H7 (cell line): ENCODE measurements around the gene RFPL4AL1. TPM values are rescaled to one million over a fixed set of nuclear protein-coding genes. Genes with fewer than 3 reads are reported as not detected.
"Not testable (repeated sequence)": the region's sequence is repeated elsewhere in the genome, so short reads cannot be mapped to it uniquely, and the experiment has no call there.

Experiments used
- DNase-seq: peaks from one replicate; pipeline ENCODE4 v3.0.0; 2012
- H3K27me3 ChIP-seq: 2 replicates; pipeline ENCODE4 v1.6.0; 2011; ENCODE audit warnings: mild to moderate bottlenecking, low read length; ENCODE audit not compliant: control insufficient read depth, insufficient read depth
- H3K36me3 ChIP-seq: replicated peaks from 2 replicates; pipeline ENCODE4 v1.5.1; 2011; ENCODE audit warnings: low read length; ENCODE audit not compliant: control insufficient read depth, insufficient read depth
- H3K4me3 ChIP-seq: 2 replicates; pipeline ENCODE4 v1.5.1; 2011; ENCODE audit warnings: low read depth, mild to moderate bottlenecking, control low read depth, low read length, moderate library complexity; ENCODE audit not compliant: insufficient read depth
- total RNA-seq: library from RNA; depleted of rRNA; stranded (reverse); fragments of >200 nt; shearing (Covaris generic); gene quantifications from 2 replicates; pipeline ENCODE4 v1.2.3, GENCODE V29; 2014; rRNA removed

Gene RFPL4AL1
- total RNA-seq, result not detected in 2 replicates

- not testable (repeated sequence) for H3K4me3 ChIP-seq, H3K36me3 ChIP-seq, H3K27me3 ChIP-seq, DNase-seq
Measured at GRCh38 chr19:55768818-55769217, at the start of gene RFPL4AL1. Gene RFPL4AL1 (plus strand): TSS chr19:55769118. CDS start chr19:55771805, 2,687 bp downstream.

- no peak overlapping the region for H3K4me3 ChIP-seq
- no peak for DNase-seq
- no peaks in the 10 kb centered on the region for H3K27me3 ChIP-seq
- H3K36me3 ChIP-seq, result no peaks in the 10 kb centered on the region
Measured at GRCh38 chr19:55720214-55720746, 48.6 kb upstream of the RFPL4AL1 start.

GRCh38 chr19:55720801-55721200, 48.1 kb upstream of the RFPL4AL1 start:
- Histone ChIP-seq H3K4me3 (no peak overlapping the region), H3K36me3 (no peaks in the 10 kb centered on the region), H3K27me3 (no peaks in the 10 kb centered on the region)
- no peak for DNase-seq

- Histone ChIP-seq H3K4me3 (no peak overlapping the region), H3K36me3 (no peaks in the 10 kb centered on the region), H3K27me3 (no peaks in the 10 kb centered on the region)
- DNase-seq, result no peak
Measured at GRCh38 chr19:55723491-55723890, 45.4 kb upstream of the RFPL4AL1 start.

GRCh38 chr19:55730378-55730777, 38.5 kb upstream of the RFPL4AL1 start:
- DNase-seq, H3K4me3 ChIP-seq, H3K36me3 ChIP-seq, H3K27me3 ChIP-seq: not testable (repeated sequence)

- Histone ChIP-seq H3K4me3 (no peak within 1 kb of the TSS), H3K27me3 (no peaks in the 10 kb centered on the region), H3K36me3 (no peaks in the 10 kb centered on the region)
- DNase-seq, result no peak
Measured at GRCh38 chr19:55738302-55738701, 30.6 kb upstream of the RFPL4AL1 start, which contains the start of gene NLRP9. Gene NLRP9 (minus strand): TSS chr19:55738402. CDS start chr19:55738374, 28 bp downstream.

- Histone ChIP-seq H3K27me3 (no peaks in the 10 kb centered on the region), H3K4me3 (no peak overlapping the region), H3K36me3 (no peaks in the 10 kb centered on the region)
- no peak for DNase-seq
Measured at GRCh38 chr19:55750715-55751114, 18.2 kb upstream of the RFPL4AL1 start.

- H3K27me3 ChIP-seq, result no peaks in the 10 kb centered on the region
- no peaks in the 10 kb centered on the region for H3K36me3 ChIP-seq
- H3K4me3 ChIP-seq, result no peak overlapping the region
- DNase-seq, result no peak
Measured at GRCh38 chr19:55753401-55753800, 15.5 kb upstream of the RFPL4AL1 start.

GRCh38 chr19:55756808-55757207, 12.1 kb upstream of the RFPL4AL1 start:
- H3K27me3 ChIP-seq, DNase-seq, H3K36me3 ChIP-seq, H3K4me3 ChIP-seq: not testable (repeated sequence)

- H3K4me3 ChIP-seq, H3K36me3 ChIP-seq, DNase-seq, H3K27me3 ChIP-seq: not testable (repeated sequence)
Measured at GRCh38 chr19:55758797-55759196, 10.1 kb upstream of the RFPL4AL1 start, which contains the start of gene RFPL4A. Gene RFPL4A (plus strand): TSS chr19:55759097. CDS start chr19:55761801, 2,704 bp downstream.

- DNase-seq, result no peak
- no peak overlapping the region for H3K4me3 ChIP-seq
- no peaks in the 10 kb centered on the region for H3K36me3 ChIP-seq
- no peaks in the 10 kb centered on the region for H3K27me3 ChIP-seq
Measured at GRCh38 chr19:55766466-55766865, 2.5 kb upstream of the RFPL4AL1 start.

GRCh38 chr19:55769632-55770031, 714 bp downstream of the RFPL4AL1 start:
- H3K4me3 ChIP-seq, H3K27me3 ChIP-seq, DNase-seq, H3K36me3 ChIP-seq: not testable (repeated sequence)

GRCh38 chr19:55777528-55777927, 8.6 kb downstream of the RFPL4AL1 start:
- Histone ChIP-seq H3K36me3 (no peaks in the 10 kb centered on the region), H3K27me3 (no peaks in the 10 kb centered on the region), H3K4me3 (no peak overlapping the region)
- no peak for DNase-seq

- DNase-seq, result no peak
- Histone ChIP-seq H3K27me3 (no peaks in the 10 kb centered on the region), H3K36me3 (no peaks in the 10 kb centered on the region), H3K4me3 (no peak overlapping the region)
Measured at GRCh38 chr19:55778331-55778730, 9.4 kb downstream of the RFPL4AL1 start.

- no peak for DNase-seq
- Histone ChIP-seq H3K36me3 (no peaks in the 10 kb centered on the region), H3K4me3 (no peak overlapping the region), H3K27me3 (no peaks in the 10 kb centered on the region)
Measured at GRCh38 chr19:55781112-55781511, 12.2 kb downstream of the RFPL4AL1 start.

GRCh38 chr19:55795021-55795420, 26.1 kb downstream of the RFPL4AL1 start:
- H3K36me3 ChIP-seq, result no peaks in the 10 kb centered on the region
- H3K4me3 ChIP-seq, result no peak overlapping the region
- no peak for DNase-seq
- H3K27me3 ChIP-seq, result no peaks in the 10 kb centered on the region
